Ishikawa (cell line): ENCODE measurements around the gene ADTRP.

Source experiments
- CEBPB ChIP-seq: IDR thresholded peaks from 2 replicates; pipeline ENCODE4 v1.6.1; 2012
- EP300 ChIP-seq: IDR thresholded peaks from 2 replicates; pipeline ENCODE4 v1.6.1; 2012; ENCODE audit warnings: borderline replicate concordance
- FOXM1 ChIP-seq: IDR thresholded peaks from 2 replicates; pipeline ENCODE4 v1.6.1; 2012; ENCODE audit warnings: low read depth, borderline replicate concordance
- RAD21 ChIP-seq: IDR thresholded peaks from 2 replicates; pipeline ENCODE4 v1.6.1; 2012; ENCODE audit warnings: low read depth
- TCF12 ChIP-seq: IDR thresholded peaks from 2 replicates; pipeline ENCODE4 v1.6.1; 2012; ENCODE audit warnings: low read depth
- TF ChIP-seq, protein P1 (sequence below): IDR thresholded peaks from 2 replicates; pipeline ENCODE4 v1.6.1; 2012; ENCODE audit warnings: low read depth, mild to moderate bottlenecking
- TF ChIP-seq, protein P2 (sequence below): IDR thresholded peaks from 2 replicates; pipeline ENCODE4 v1.6.1; 2012

DNA sequence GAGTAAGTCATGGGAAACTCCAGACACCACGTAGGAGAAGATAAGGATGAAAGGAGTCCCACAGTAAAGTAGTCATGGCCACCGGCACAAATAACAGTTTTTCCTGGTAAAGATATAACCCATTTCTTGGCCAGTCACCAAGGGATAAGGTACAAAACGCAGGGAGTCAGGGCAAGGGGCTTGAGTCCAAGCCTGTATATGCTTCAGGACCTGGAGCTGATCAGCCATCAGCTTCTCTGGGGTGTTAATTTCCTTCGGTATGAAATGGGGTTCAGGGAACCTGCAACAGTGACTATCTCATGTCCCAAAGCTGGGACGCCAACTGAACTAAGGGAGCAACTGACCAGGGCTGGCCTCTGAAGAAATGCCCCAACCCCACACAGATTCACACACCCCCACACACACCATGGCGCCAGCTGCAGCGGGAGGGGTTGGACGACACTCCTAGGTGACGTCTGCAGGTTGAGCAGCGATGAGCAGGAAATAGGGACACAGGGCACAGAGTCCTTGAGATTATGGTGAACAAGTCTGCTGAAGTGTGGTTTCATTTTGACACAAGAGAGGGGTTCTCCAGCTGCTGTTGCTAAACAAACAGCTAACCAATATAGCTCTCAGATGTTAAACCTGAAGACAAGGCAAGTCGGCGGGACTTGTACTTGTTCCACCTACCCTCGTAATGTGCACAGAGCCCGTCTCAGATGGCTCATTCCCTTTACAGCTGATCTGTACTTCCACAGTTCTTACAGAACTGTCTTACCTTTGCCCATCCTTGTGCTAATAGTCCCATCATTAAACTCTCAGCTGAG is 7.4 kb upstream of the ADTRP start:
- no peak for TF ChIP-seq RAD21
- TF ChIP-seq, protein P1, sequence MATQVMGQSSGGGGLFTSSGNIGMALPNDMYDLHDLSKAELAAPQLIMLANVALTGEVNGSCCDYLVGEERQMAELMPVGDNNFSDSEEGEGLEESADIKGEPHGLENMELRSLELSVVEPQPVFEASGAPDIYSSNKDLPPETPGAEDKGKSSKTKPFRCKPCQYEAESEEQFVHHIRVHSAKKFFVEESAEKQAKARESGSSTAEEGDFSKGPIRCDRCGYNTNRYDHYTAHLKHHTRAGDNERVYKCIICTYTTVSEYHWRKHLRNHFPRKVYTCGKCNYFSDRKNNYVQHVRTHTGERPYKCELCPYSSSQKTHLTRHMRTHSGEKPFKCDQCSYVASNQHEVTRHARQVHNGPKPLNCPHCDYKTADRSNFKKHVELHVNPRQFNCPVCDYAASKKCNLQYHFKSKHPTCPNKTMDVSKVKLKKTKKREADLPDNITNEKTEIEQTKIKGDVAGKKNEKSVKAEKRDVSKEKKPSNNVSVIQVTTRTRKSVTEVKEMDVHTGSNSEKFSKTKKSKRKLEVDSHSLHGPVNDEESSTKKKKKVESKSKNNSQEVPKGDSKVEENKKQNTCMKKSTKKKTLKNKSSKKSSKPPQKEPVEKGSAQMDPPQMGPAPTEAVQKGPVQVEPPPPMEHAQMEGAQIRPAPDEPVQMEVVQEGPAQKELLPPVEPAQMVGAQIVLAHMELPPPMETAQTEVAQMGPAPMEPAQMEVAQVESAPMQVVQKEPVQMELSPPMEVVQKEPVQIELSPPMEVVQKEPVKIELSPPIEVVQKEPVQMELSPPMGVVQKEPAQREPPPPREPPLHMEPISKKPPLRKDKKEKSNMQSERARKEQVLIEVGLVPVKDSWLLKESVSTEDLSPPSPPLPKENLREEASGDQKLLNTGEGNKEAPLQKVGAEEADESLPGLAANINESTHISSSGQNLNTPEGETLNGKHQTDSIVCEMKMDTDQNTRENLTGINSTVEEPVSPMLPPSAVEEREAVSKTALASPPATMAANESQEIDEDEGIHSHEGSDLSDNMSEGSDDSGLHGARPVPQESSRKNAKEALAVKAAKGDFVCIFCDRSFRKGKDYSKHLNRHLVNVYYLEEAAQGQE: no peak
- no peak for TF ChIP-seq TCF12
- no peak for TF ChIP-seq CEBPB
- TF ChIP-seq FOXM1: no peak
- TF ChIP-seq, protein P2, sequence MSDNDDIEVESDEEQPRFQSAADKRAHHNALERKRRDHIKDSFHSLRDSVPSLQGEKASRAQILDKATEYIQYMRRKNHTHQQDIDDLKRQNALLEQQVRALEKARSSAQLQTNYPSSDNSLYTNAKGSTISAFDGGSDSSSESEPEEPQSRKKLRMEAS: no peak
- no peak for TF ChIP-seq EP300
